BJ (cell line): ENCODE data around the gene HS1BP3. TPM values are rescaled to one million over a fixed set of nuclear protein-coding genes. Genes with fewer than 3 reads are reported as not detected.

Source experiments
- CTCF ChIA-PET: fragments of 350-600 bp; formaldehyde crosslinking; extraction: SDS; loops from one replicate; lab custom pipeline; 2021; ENCODE audit warnings: antibody characterized with exemption, inconsistent platforms; lab: Yijun Ruan, JAX
- POLR2A ChIA-PET: fragments of 300-600 bp; sonication (Branson Sonifier 250); formaldehyde crosslinking; extraction: SDS; loops from one replicate; lab custom pipeline; 2021; ENCODE audit warnings: antibody characterized with exemption; lab: Charles Lee
- DNase-seq: peaks from one replicate; pipeline ENCODE4 v3.0.0-alpha.2; 2011; ENCODE audit warnings: low read depth
- H3K27me3 ChIP-seq: 2 replicates; pipeline ENCODE4 v1.6.0; 2011; ENCODE audit warnings: low read length; ENCODE audit not compliant: control insufficient read depth, insufficient read depth
- H3K36me3 ChIP-seq: 2 replicates; pipeline ENCODE4 v1.5.1; 2011; ENCODE audit warnings: low read length; ENCODE audit not compliant: control insufficient read depth, insufficient read depth
- H3K4me3 ChIP-seq: 2 replicates; pipeline ENCODE4 v1.5.1; 2011; ENCODE audit warnings: low read depth, mild to moderate bottlenecking, control low read depth, low read length
- CTCF ChIP-seq: IDR thresholded peaks from 2 replicates; pipeline ENCODE4 v1.5.1; 2011; ENCODE audit warnings: low read depth, mild to moderate bottlenecking, control low read depth, inconsistent platforms, low read length, moderate library complexity; ENCODE audit not compliant: insufficient read depth
- polyA plus RNA-seq: library from polyadenylated mRNA; depleted of rRNA; stranded (reverse); fragments of >200 nt; gene quantifications from 2 replicates; pipeline ENCODE4 v1.2.3, GENCODE V29; 2011

The HS1BP3 gene
- polyA plus RNA-seq, 1 experiment = 13.6 TPM

DNA sequence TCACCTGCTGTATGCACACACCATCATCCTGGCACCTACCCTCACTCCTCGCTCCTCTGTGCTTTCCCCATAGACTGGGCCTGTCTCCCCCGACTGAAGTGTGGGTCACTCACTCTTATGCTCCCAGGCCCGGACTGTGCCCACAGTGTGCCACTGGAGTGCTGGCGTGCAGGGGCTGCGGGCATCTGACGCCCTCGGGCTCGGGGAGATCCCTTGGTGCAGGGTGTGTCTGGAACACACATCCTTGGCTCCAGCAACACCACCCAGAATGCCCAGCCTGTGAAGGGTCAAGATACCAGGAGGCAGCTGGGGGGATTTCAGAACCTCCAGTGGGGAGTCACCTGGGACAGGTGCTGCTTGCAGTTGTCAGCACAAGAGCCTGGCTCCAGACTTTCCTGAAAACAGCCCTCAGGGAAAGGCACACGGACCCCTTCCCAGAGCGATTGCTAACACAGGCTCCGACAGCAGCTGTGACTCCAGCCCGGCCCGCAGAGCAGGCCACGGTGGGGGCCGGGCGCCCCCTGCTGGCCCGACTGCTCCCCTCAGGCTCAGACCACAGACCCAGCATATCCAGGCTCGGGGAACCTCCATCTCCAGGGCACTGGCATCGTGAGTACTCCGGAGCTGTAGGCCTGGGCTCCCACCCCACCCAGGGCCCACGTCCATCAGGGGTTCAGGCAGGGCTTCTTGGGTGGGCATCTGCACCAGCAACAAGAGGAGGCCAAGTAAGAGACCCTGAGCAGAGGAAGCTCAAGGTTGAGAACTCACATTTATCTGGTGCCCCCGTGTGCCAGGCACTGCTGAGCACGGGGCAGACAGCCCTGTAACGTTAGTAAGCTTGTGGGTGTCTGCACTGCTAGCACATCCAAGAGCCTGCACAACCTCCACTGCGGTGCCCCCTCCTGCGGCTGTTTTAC, 8.6 kb downstream of the HS1BP3 start:
- H3K36me3 ChIP-seq = peaks cover 13% of the 10 kb centered on the region
- CTCF ChIA-PET = interaction anchor here (0.6 to 7.2 kb wide), 31 partner anchors 9 to 262 kb away, joined by 3 to 138 read pairs (median 7); partner anchors contain the start of genes HS1BP3 and RHOB
- no peaks in the 10 kb centered on the region for H3K27me3 ChIP-seq
- POLR2A ChIA-PET = no interaction called here
- TF ChIP-seq CTCF = peak; percentile 98
- no peak overlapping the region for H3K4me3 ChIP-seq
- no peak for DNase-seq

DNA sequence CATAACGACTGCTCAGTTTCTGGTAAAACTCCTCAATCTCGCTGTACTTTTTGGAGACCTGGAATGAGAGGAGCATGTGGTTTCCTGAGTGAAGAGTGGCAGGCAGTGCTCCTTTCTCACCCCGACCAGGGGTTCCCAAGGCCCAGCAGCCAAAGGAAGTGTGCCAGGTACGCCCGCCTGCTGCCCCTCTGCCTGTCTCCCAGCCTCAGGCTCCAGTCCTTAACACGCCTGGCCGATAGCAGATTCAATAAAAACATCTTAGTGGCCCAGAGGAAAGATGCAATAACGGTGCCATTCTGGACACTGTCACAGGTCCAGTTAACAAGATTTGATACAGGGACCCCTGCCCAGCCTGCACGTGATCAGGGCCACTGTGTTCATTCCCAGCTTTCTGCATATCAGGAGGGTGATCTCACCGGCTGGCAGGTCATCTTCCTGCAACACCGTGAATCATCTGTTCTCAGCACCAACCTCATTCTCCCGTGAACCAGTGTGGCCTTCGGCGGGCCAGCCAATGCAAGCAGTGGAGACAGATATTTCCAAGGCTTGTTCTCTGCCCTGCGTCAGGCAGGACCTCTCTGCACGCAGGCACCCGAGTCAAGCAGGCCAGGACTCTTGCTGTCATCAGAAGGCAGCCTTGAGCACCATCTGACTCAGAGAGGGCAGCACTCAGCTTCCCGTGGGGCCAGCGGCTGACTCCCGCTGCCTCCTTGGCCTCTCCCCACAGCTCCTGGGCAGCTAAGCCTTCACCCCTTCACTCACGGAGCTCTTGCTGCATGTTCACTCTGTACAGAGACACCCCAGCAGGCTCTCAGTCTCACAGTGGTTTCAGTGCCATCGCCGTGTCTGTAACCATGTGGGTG, 9.5 kb downstream of the HS1BP3 start:
- no peak for DNase-seq
- no peak overlapping the region for H3K4me3 ChIP-seq
- POLR2A ChIA-PET = no interaction called here
- TF ChIP-seq CTCF = no peak
- CTCF ChIA-PET = interaction anchor here (0.8 to 7.2 kb wide), 22 partner anchors 9 to 261 kb away, joined by 3 to 138 read pairs (median 10); partner anchors contain the start of genes HS1BP3 and RHOB
- no peaks in the 10 kb centered on the region for H3K27me3 ChIP-seq
- peaks cover 13% of the 10 kb centered on the region for H3K36me3 ChIP-seq

GRCh38 chr2:20640411-20641122, 10.3 kb downstream of the HS1BP3 start:
- Histone ChIP-seq H3K36me3 (peaks cover 13% of the 10 kb centered on the region), H3K27me3 (no peaks in the 10 kb centered on the region), H3K4me3 (no peak overlapping the region)
- ChIA-PET POLR2A (no interaction called here), CTCF (interaction anchor here (1.5 to 7.2 kb wide), 8 partner anchors 9 to 260 kb away, joined by 4 to 138 read pairs (median 48); partner anchors contain the start of gene HS1BP3)
- DNase-seq = no peak
- TF ChIP-seq CTCF = no peak

DNA sequence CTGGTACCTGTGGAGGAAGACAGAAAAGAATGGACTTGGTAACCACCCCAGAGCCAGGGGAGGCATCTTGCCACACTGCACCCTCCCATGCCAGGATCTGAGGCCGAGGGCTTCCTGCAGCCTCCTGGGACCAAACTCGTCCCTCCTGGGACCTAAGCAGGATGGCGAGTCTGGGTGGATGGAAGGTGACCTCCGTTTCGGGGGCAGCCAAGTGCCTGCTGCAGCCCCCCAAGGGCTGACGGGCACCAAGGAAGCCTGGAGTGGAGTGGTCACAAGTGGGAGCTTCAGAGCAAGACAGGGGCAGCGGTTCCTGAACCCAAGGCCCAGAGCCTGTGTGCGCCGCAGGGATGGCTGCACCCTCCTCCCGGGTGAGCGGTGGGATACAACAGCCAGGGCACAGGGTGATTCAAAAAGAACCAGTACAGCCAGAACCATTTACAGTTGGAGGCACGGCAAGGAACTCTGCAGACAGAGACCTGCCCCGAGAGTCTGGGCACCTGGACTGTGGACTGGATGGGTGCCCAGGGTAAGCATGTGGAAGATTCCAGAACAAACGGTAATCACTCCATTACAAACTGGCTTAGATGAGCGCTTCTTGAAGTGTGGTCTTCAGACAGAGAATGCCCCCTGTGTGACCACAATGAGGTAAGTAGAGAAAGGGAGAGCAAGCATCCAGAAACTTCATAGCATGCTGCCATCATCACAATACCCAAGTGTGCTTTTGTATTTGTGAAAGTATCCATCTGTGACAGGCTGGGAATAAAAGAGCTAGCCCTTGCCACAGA, 12.1 kb downstream of the HS1BP3 start:
- ChIA-PET CTCF (interaction anchor here (0.6 to 7.2 kb wide), 9 partner anchors 11 to 272 kb away, joined by 3 to 138 read pairs (median 19); partner anchors contain the start of genes HS1BP3 and RHOB), POLR2A (no interaction called here)
- Histone ChIP-seq H3K4me3 (no peak overlapping the region), H3K36me3 (peaks cover 9% of the 10 kb centered on the region), H3K27me3 (no peaks in the 10 kb centered on the region)
- no peak for TF ChIP-seq CTCF
- DNase-seq = no peak
